HL-60 (cell line): ENCODE measurements around the gene DDX50.
"Not testable (repeated sequence)": the region's sequence is repeated elsewhere in the genome, so short reads cannot be mapped to it uniquely, and the experiment has no call there.

ENCODE experiments used
- DNase-seq, 2 experiments: peaks; one replicate each; pipeline ENCODE4 v3.0.0-alpha.2; 2010 to 2020; ENCODE audit warnings: low read depth in 1 of 2, low spot score in 1 of 2
- H3K27ac ChIP-seq: fragments of 250-450 bp; sonication (Bioruptor Pico); replicated peaks from 2 replicates; pipeline ENCODE4 v1.5.1; 2020; ENCODE audit warnings: mild to moderate bottlenecking, moderate library complexity
- H3K27me3 ChIP-seq: fragments of 250-450 bp; sonication (Bioruptor Pico); 2 replicates; pipeline ENCODE4 v1.5.1; 2021; ENCODE audit warnings: mild to moderate bottlenecking, moderate library complexity; ENCODE audit not compliant: insufficient read depth, poor library complexity, severe bottlenecking
- H3K4me3 ChIP-seq: replicated peaks from 2 replicates; pipeline ENCODE4 v1.5.1; 2011; ENCODE audit warnings: mild to moderate bottlenecking, control low read depth, low read length; ENCODE audit not compliant: insufficient read depth
- CTCF ChIP-seq: IDR thresholded peaks from one replicate; pipeline ENCODE4 v1.5.1; 2011; ENCODE audit warnings: low read length, control low read depth, inconsistent platforms; ENCODE audit not compliant: insufficient read depth
- GABPA ChIP-seq: IDR thresholded peaks from 2 replicates; pipeline ENCODE4 v1.6.1; 2012; ENCODE audit warnings: low read depth
- POLR2AphosphoS5 ChIP-seq: IDR thresholded peaks from 2 replicates; pipeline ENCODE4 v1.6.1; 2012; ENCODE audit warnings: low read depth
- REST ChIP-seq: IDR thresholded peaks from 2 replicates; pipeline ENCODE4 v1.6.1; 2012; ENCODE audit warnings: low read depth; ENCODE audit not compliant: insufficient replicate concordance
- SPI1 ChIP-seq: IDR thresholded peaks from 2 replicates; pipeline ENCODE4 v1.6.1; 2012; ENCODE audit warnings: low read depth, mild to moderate bottlenecking, borderline replicate concordance

The DDX50 gene

GRCh38 chr10:68963151-68963550, 62.0 kb downstream of the DDX50 start:
- no peak for DNase-seq
- H3K27me3 ChIP-seq, result no peaks in the 10 kb centered on the region

GRCh38 chr10:68973975-68974374, 72.9 kb downstream of the DDX50 start:
- H3K27me3 ChIP-seq, result no peaks in the 10 kb centered on the region
- DNase-seq, result no peak
- no peak for TF ChIP-seq REST
- no peak overlapping the region for H3K4me3 ChIP-seq
- H3K27ac ChIP-seq, result no peak overlapping the region

More at GRCh38 chr10:68963151-68963550, 62.0 kb downstream of the DDX50 start:
- TF ChIP-seq CTCF (no peak), GABPA (no peak), SPI1 (no peak), POLR2AphosphoS5 (no peak), REST (no peak)
- Histone ChIP-seq H3K27ac (no peak overlapping the region), H3K4me3 (no peak overlapping the region)

GRCh38 chr10:68975936-68976473, 74.9 kb downstream of the DDX50 start:
- not testable (repeated sequence) for DNase-seq, H3K4me3 ChIP-seq, H3K27ac ChIP-seq, H3K27me3 ChIP-seq

GRCh38 chr10:68979738-68980137, 78.6 kb downstream of the DDX50 start:
- not testable (repeated sequence) for H3K27ac ChIP-seq, DNase-seq, H3K4me3 ChIP-seq, H3K27me3 ChIP-seq

GRCh38 chr10:68981074-68981473, 80.0 kb downstream of the DDX50 start:
- Histone ChIP-seq H3K27ac (no peak overlapping the region), H3K4me3 (no peak overlapping the region), H3K27me3 (no peaks in the 10 kb centered on the region)
- DNase-seq, result no peak
- TF ChIP-seq GABPA (no peak), CTCF (no peak), POLR2AphosphoS5 (no peak), SPI1 (no peak), REST (no peak)
